GM06990 (cell line): ENCODE data around the gene APBB3.
"Not testable (repeated sequence)": the region's sequence is repeated elsewhere in the genome, so short reads cannot be mapped to it uniquely, and the experiment has no call there.

Experiments used
- DNase-seq: peaks from one replicate; pipeline ENCODE4 v3.0.0-alpha.2; 2011; ENCODE audit not compliant: insufficient read length; ENCODE audit errors: extremely low read depth
- H3K27me3 ChIP-seq: replicated peaks from 2 replicates; pipeline ENCODE4 v1.6.0; 2011; ENCODE audit warnings: low read length; ENCODE audit not compliant: control insufficient read depth, insufficient read depth
- H3K36me3 ChIP-seq: 2 replicates; pipeline ENCODE4 v1.5.1; 2011; ENCODE audit warnings: low read length; ENCODE audit not compliant: control insufficient read depth, insufficient read depth
- H3K4me3 ChIP-seq: replicated peaks from 2 replicates; pipeline ENCODE4 v1.5.1; 2011; ENCODE audit warnings: low read depth, mild to moderate bottlenecking, control low read depth, low read length
- TF ChIP-seq, protein P1 (sequence below): IDR thresholded peaks from 2 replicates; pipeline ENCODE4 v1.5.1; 2011; ENCODE audit warnings: low read length, control low read depth, mild to moderate bottlenecking, inconsistent platforms; ENCODE audit not compliant: insufficient read depth, poor library complexity, severe bottlenecking

Gene APBB3

DNA sequence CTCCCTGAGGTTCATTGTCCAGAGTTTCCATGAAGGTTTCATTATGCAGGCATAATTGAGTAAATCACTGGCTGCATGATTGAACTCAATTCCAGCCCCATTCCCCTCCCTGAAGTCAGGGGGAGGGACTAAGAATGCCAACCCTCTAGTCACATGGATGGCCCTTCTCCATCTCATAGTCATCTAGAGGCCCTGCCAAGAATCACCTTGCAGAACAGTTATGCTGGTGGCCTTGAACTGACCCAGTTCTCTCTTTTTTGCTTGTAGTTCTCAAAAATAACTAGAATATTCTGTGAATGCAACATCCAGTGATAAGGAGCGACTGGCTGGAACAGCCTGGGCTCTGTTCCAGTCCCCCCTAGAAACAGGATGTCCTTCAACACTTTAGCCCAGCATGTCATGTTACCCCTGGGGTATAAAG, 31.9 kb upstream of the APBB3 start:
- TF ChIP-seq, protein P1, sequence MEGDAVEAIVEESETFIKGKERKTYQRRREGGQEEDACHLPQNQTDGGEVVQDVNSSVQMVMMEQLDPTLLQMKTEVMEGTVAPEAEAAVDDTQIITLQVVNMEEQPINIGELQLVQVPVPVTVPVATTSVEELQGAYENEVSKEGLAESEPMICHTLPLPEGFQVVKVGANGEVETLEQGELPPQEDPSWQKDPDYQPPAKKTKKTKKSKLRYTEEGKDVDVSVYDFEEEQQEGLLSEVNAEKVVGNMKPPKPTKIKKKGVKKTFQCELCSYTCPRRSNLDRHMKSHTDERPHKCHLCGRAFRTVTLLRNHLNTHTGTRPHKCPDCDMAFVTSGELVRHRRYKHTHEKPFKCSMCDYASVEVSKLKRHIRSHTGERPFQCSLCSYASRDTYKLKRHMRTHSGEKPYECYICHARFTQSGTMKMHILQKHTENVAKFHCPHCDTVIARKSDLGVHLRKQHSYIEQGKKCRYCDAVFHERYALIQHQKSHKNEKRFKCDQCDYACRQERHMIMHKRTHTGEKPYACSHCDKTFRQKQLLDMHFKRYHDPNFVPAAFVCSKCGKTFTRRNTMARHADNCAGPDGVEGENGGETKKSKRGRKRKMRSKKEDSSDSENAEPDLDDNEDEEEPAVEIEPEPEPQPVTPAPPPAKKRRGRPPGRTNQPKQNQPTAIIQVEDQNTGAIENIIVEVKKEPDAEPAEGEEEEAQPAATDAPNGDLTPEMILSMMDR, result no peak
- no peak overlapping the region for H3K4me3 ChIP-seq
- DNase-seq, result no peak
- H3K36me3 ChIP-seq, result no peaks in the 10 kb centered on the region
- H3K27me3 ChIP-seq, result no peaks in the 10 kb centered on the region

DNA sequence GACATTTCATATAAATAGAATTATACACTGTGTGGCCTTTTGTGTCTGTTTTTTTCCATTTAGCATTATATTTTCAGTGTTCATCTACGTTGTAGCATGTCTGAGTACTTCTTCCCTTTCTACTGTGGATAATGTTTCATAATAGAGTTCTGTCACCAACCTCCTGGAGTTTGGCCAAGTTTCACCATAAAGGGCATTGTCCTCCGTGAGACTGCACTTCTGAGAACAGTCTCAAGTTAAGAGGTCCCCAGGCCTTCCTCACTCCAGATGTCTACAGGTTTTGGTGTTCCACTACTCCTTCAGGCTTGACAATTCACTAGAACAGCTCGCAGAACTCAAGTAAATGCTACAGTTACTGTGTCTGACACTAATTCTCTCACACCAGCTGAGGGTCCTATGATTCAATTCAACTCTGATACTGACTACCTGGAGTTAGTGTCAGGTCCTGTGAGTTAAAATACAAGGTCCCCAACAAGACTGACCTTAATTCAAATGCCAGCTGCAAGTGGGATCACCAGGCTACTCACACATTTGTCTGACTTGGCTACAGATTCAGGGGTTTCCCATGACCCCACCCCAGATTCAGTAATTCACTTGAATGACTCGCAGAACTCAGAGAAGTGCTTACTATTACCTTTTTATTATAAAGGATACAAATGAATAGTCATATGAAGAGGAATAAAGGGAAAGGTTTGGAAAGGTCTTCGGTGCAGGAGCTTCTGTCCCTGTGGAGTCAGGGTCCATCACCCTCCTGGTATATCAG, 31.3 kb upstream of the APBB3 start:
- no peak for DNase-seq
- H3K4me3 ChIP-seq, result no peak overlapping the region
- no peaks in the 10 kb centered on the region for H3K36me3 ChIP-seq
- TF ChIP-seq, protein P1, result no peak
- H3K27me3 ChIP-seq, result no peaks in the 10 kb centered on the region

DNA sequence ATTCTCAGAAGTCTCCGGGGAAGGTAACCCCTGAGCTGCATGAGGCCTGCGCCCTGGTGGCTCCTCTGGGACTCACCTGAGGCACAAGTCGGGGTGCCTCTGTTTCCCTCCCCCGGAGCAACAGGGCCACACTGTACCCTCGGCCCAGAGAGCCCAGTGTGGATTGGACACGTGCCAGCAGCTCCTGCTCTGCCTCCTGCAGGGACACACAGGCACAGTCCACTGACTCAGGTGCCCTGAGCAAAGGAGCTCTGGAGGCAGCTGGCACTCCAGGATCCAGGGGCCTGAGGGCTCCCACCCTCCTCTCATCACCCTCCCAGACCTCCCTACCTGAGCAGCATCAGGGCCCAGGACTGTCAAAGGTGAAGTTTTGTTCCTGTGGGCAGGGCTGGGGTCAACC, 29.8 kb upstream of the APBB3 start:
- Histone ChIP-seq H3K4me3 (no peak overlapping the region), H3K36me3 (no peaks in the 10 kb centered on the region), H3K27me3 (no peaks in the 10 kb centered on the region)
- DNase-seq, result no peak
- TF ChIP-seq, protein P1, result no peak

DNA sequence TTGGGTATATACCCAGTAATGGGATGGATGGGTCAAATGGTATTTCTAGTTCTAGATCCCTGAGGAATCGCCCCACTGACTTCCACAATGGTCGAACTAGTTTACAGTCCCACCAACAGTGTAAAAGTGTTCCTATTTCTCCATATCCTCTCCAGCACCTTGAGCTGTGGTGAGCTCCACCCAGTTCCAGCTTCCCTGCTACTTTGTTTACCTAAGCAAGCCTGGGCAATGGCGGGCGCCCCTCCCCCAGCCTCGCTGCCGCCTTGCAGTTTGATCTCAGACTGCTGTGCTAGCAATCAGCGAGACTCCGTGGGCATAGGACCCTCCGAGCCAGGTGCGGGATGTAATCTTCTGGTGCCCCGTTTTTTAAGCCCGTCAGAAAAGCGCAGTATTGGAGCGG, 28.7 kb upstream of the APBB3 start:
- not testable (repeated sequence) for H3K4me3 ChIP-seq

DNA sequence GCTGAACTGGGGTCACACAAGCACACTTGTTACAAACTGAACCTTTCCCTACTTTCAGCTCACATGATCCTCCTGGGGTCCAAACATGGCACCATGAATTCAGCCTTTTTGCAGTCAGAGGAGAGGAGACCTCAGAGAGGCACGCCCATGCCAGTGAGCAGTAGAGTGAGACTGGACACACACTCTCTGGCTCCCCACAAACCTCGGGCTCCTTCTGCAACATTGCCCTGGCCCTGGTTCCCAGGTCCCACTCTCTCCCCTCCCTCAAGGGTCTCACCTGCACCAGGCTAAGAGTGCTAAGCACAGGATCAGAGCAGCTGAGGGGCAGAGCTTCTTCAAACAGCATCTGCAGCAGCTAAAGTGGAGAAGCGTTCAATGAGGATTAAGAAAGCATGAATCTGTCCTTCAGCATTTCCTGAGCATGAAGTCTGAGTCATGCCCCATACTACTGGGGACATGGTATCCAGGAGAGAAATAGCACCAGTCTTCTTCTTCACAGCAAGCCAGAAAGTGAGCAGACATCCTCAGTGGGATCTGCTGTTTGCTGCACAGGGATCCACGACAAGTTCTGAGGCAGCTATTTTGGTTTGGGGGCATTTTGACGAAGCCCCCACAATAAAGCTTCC, 27.5 kb upstream of the APBB3 start:
- Histone ChIP-seq H3K36me3 (no peaks in the 10 kb centered on the region), H3K27me3 (no peaks in the 10 kb centered on the region), H3K4me3 (no peak overlapping the region)
- DNase-seq, result no peak
- TF ChIP-seq, protein P1, result no peak

More for the DNA sequence above, 28.7 kb upstream of the APBB3 start:
- DNase-seq, H3K36me3 ChIP-seq, H3K27me3 ChIP-seq: not testable (repeated sequence)

DNA sequence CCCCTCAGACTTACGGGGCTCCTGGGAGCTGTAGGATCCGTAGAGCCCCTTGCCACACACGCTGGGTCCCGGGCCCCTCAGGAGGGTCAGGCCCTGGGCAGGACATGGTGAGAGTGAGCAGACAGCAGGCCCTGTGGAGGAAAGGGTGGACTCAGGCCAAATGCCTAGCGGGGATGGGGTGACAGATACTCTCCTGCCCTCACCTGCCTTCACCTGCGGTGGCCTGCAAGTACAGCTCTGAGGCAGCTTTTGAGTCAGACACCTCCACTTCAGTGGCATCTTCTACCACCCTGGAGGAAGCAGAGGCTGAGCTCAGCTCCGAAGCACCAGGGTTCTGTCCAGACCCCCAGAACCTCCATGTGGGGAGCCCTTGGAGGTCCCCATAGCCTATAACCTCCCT, 26.5 kb upstream of the APBB3 start:
- H3K36me3 ChIP-seq, result no peaks in the 10 kb centered on the region
- no peaks in the 10 kb centered on the region for H3K27me3 ChIP-seq
- no peak overlapping the region for H3K4me3 ChIP-seq
- TF ChIP-seq, protein P1, result no peak
- DNase-seq, result no peak
